Esophagus (tissue), 2 donors: ENCODE results near the gene NAPSA. TPM values are rescaled to one million over a fixed set of nuclear protein-coding genes. Genes with fewer than 3 reads are reported as not detected.

Experiments
- H3K27ac ChIP-seq, 2 donors: one replicate each; pipeline ENCODE4 v1.5.1; 2013; ENCODE audit warnings: low read depth in 2 of 2, mild to moderate bottlenecking in 2 of 2, inconsistent platforms in 1 of 2, low read length in 1 of 2, moderate library complexity in 1 of 2
- H3K27me3 ChIP-seq, 2 donors: one replicate each; pipeline ENCODE4 v1.6.1; 2013; ENCODE audit warnings: low read length in 2 of 2, control low read depth in 1 of 2, mild to moderate bottlenecking in 1 of 2; ENCODE audit not compliant: insufficient read depth in 2 of 2, control insufficient read depth in 1 of 2
- H3K36me3 ChIP-seq, 2 donors: one replicate each; pipeline ENCODE4 v1.6.1; 2013; ENCODE audit warnings: low read length in 1 of 2; ENCODE audit not compliant: control insufficient read depth in 2 of 2, insufficient read depth in 2 of 2
- H3K4me1 ChIP-seq, 2 donors: one replicate each; pipeline ENCODE4 v1.6.1; 2013; ENCODE audit warnings: low read length in 1 of 2; ENCODE audit not compliant: control insufficient read depth in 2 of 2, insufficient read depth in 2 of 2
- H3K4me3 ChIP-seq, 2 donors: one replicate each; pipeline ENCODE4 v1.5.1; 2013; ENCODE audit warnings: low read length in 2 of 2, mild to moderate bottlenecking in 2 of 2, low read depth in 1 of 2, moderate library complexity in 1 of 2
- H3K9me3 ChIP-seq, 2 donors: one replicate each; pipeline ENCODE4 v1.6.1; 2013; ENCODE audit warnings: mild to moderate bottlenecking in 2 of 2, low read depth in 1 of 2, low read length in 1 of 2, moderate library complexity in 1 of 2; ENCODE audit not compliant: control insufficient read depth in 2 of 2, insufficient read depth in 1 of 2
- WGBS, 2 donors: extraction: QIAGEN DNeasy Blood & Tissue Kit; methylation state at CpG; one replicate each; pipeline ENCODE4 v1.1.7; 2013; 5-methylcytosine and 5-hydroxymethylcytosine counted together
- polyA plus RNA-seq, 2 donors: library from polyadenylated mRNA; stranded (reverse); fragments of 200-250 nt; gene quantifications; one replicate each; pipeline ENCODE4 v1.2.3, GENCODE V29; 2013
- donor health status: healthy with polysubstance abuse.
- donor health status: Bipolar disorder and iron deficiency.

Gene NAPSA
- polyA plus RNA-seq, 2 donors: 0.28 to 1.5 TPM

- no peak overlapping the region for H3K27ac ChIP-seq
Observed at GRCh38 chr19:50387176-50387867, 21.9 kb upstream of the NAPSA start.

GRCh38 chr19:50384685-50385535, 19.5 kb upstream of the NAPSA start:
- no peaks in the 10 kb centered on the region for H3K27me3 ChIP-seq
- peak overlapping the region; percentile 56 to 85 for H3K27ac ChIP-seq
- peak overlapping the region; percentile 60 to 66 for H3K4me3 ChIP-seq
- H3K36me3 ChIP-seq: peaks cover 7 to 31% of the 10 kb centered on the region in 2 donors
- H3K4me1 ChIP-seq: no peaks in the 10 kb centered on the region
- WGBS, 2 donors: 10 to 14% methylated on average over 26 of the region's 26 CpGs
- H3K9me3 ChIP-seq: no peaks in the 10 kb centered on the region

More at GRCh38 chr19:50387176-50387867, 21.9 kb upstream of the NAPSA start:
- peaks cover 0 to 9% of the 10 kb centered on the region in 2 donors for H3K36me3 ChIP-seq
- no peak overlapping the region for H3K4me3 ChIP-seq
- no peaks in the 10 kb centered on the region for H3K4me1 ChIP-seq
- WGBS, 2 donors: 87 to 90% methylated on average over 21 of the region's 21 CpGs
- H3K27me3 ChIP-seq: no peaks in the 10 kb centered on the region
- H3K9me3 ChIP-seq: no peaks in the 10 kb centered on the region

GRCh38 chr19:50383852-50384684, 18.6 kb upstream of the NAPSA start, which contains the start of gene POLD1:
Gene POLD1, plus strand, starts transcription at chr19:50384347. Its CDS starts 14,505 bp downstream, at chr19:50398852.
- Histone ChIP-seq H3K27ac (peak within 1 kb of the TSS; percentile 84 to 93), H3K27me3 (no peaks in the 10 kb centered on the region), H3K4me1 (no peaks in the 10 kb centered on the region), H3K36me3 (peaks cover 12 to 38% of the 10 kb centered on the region in 2 donors), H3K4me3 (peak within 1 kb of the TSS; percentile 60 to 66), H3K9me3 (no peaks in the 10 kb centered on the region)
- WGBS, 2 donors: 1% methylated on average over 72 to 78 of the region's 78 CpGs

- Histone ChIP-seq H3K36me3 (peaks cover 12 to 46% of the 10 kb centered on the region in 2 donors), H3K27ac (peak overlapping the region; percentile 84 to 93), H3K9me3 (no peaks in the 10 kb centered on the region), H3K4me1 (no peaks in the 10 kb centered on the region), H3K4me3 (peak overlapping the region; percentile 43 to 60), H3K27me3 (no peaks in the 10 kb centered on the region)
- 43 to 50% methylated on average over 21 of the region's 21 CpGs for WGBS, 2 donors
Observed at GRCh38 chr19:50383001-50383851, 17.8 kb upstream of the NAPSA start.

- Histone ChIP-seq H3K4me1 (no peaks in the 10 kb centered on the region), H3K27me3 (no peaks in the 10 kb centered on the region), H3K4me3 (no peak overlapping the region), H3K27ac (no peak overlapping the region), H3K36me3 (peaks cover 12 to 43% of the 10 kb centered on the region in 2 donors), H3K9me3 (no peaks in the 10 kb centered on the region)
- WGBS, 2 donors: 91 to 92% methylated on average over 54 to 58 of the region's 58 CpGs
Observed at GRCh38 chr19:50381881-50382729, 16.7 kb upstream of the NAPSA start.

- no peaks in the 10 kb centered on the region for H3K27me3 ChIP-seq
- 76 to 79% methylated on average over 8 of the region's 8 CpGs for WGBS, 2 donors
- peaks cover 12 to 43% of the 10 kb centered on the region in 2 donors for H3K36me3 ChIP-seq
Observed at GRCh38 chr19:50380751-50381151, 15.3 kb upstream of the NAPSA start.

GRCh38 chr19:50380137-50380536, 14.7 kb upstream of the NAPSA start:
- H3K9me3 ChIP-seq: no peaks in the 10 kb centered on the region
- H3K27me3 ChIP-seq: no peaks in the 10 kb centered on the region
- no peaks in the 10 kb centered on the region for H3K4me1 ChIP-seq
- 80 to 82% methylated on average over 11 of the region's 11 CpGs for WGBS, 2 donors
- no peak overlapping the region for H3K27ac ChIP-seq
- peaks cover 12 to 43% of the 10 kb centered on the region in 2 donors for H3K36me3 ChIP-seq
- H3K4me3 ChIP-seq: no peak overlapping the region

More at GRCh38 chr19:50380751-50381151, 15.3 kb upstream of the NAPSA start:
- Histone ChIP-seq H3K4me1 (no peaks in the 10 kb centered on the region), H3K9me3 (no peaks in the 10 kb centered on the region), H3K27ac (no peak overlapping the region), H3K4me3 (no peak overlapping the region)

GRCh38 chr19:50379602-50380001, 14.2 kb upstream of the NAPSA start:
- peaks cover 12 to 43% of the 10 kb centered on the region in 2 donors for H3K36me3 ChIP-seq
- H3K9me3 ChIP-seq: no peaks in the 10 kb centered on the region
- no peaks in the 10 kb centered on the region for H3K27me3 ChIP-seq
- H3K4me1 ChIP-seq: no peaks in the 10 kb centered on the region
- no peak overlapping the region for H3K27ac ChIP-seq
- H3K4me3 ChIP-seq: no peak overlapping the region
- 93 to 95% methylated on average over 11 of the region's 11 CpGs for WGBS, 2 donors
